ENCODE results near the gene LIN28B. TPM values are rescaled to one million over a fixed set of nuclear protein-coding genes. Genes with fewer than 3 reads are reported as not detected.
"Not testable (repeated sequence)": the region's sequence is repeated elsewhere in the genome, so short reads cannot be mapped to it uniquely, and the experiment has no call there.

The LIN28B gene
- total and polyA plus RNA-seq, 2 of the 4 experiments (the other 2 are of a cell fraction) = not detected

- Histone ChIP-seq H2BK20ac (ENCODE audit: low read depth, low read length) (no peak overlapping the region), H3K4me1 (ENCODE audit: control insufficient read depth, insufficient read depth, low read length) (no peaks in the 10 kb centered on the region), H4K8ac (ENCODE audit: low read depth in 2 of 2, low read length in 2 of 2) (no peak overlapping the region), H3K27ac (ENCODE audit: insufficient read depth, low read length) (no peak overlapping the region), H2BK5ac (ENCODE audit: low read depth, low read length, poor library complexity, severe bottlenecking) (no peak overlapping the region), H3K4me2 (ENCODE audit: low read depth, low read length) (no peak overlapping the region), H3K4ac (ENCODE audit: low read depth, low read length) (no peak overlapping the region), H3K14ac (replicated peaks; ENCODE audit: low read depth, low read length) (no peak overlapping the region), H2BK120ac (ENCODE audit: low read depth, low read length) (no peak overlapping the region), H2AFZ (replicated peaks; ENCODE audit: low read length, poor library complexity) (no peak overlapping the region), H3K4me3 (ENCODE audit: insufficient read depth, low read depth, low read length) (no peak overlapping the region), H4K91ac (ENCODE audit: insufficient read depth, low read depth, low read length) (no peak overlapping the region), H3K23ac (ENCODE audit: low read depth, low read length) (no peak overlapping the region), H3K27me3 (ENCODE audit: control insufficient read depth, insufficient read depth, low read length) (peaks cover 46% of the 10 kb centered on the region), H3K18ac (ENCODE audit: low read depth, low read length) (no peak overlapping the region), H3K79me1 (ENCODE audit: low read depth in 1 of 2, low read length in 2 of 2) (no peaks in the 10 kb centered on the region), H2AK5ac (ENCODE audit: low read depth, low read length) (no peak overlapping the region), H2BK15ac (ENCODE audit: low read depth, low read length) (no peak overlapping the region), H4K20me1 (ENCODE audit: insufficient read depth, low read length) (no peaks in the 10 kb centered on the region), H3K9ac (ENCODE audit: low read depth, low read length) (no peak overlapping the region), H4K5ac (ENCODE audit: low read depth, low read length) (no peak overlapping the region), H3K9me3 (ENCODE audit: control insufficient read depth, insufficient read depth, low read length) (peaks cover 6% of the 10 kb centered on the region; the same call in 1 of the 2 replicates), H3K9me1 (ENCODE audit: insufficient read depth, low read length) (no peaks in the 10 kb centered on the region), H3K36me3 (ENCODE audit: control insufficient read depth, insufficient read depth, low read length) (no peaks in the 10 kb centered on the region), H2AK9ac (replicated peaks; ENCODE audit: low read depth, low read length, poor library complexity) (no peak overlapping the region), H3K56ac (ENCODE audit: extremely low read depth, insufficient read depth, low read length) (no peak overlapping the region)
- 5% methylated on average over 12 of the region's 33 CpGs; no CpG with 5 or more reads in 1 of the 2 experiments for WGBS, 2 experiments (ENCODE audit: extremely low coverage in 2 of 2, insufficient read length in 1 of 2)
- intact Hi-C loops (cut with micrococcal nuclease) = no loop called here
- CTCF ChIA-PET = no interaction called here
- DNase-seq (no peak), ATAC-seq (ENCODE audit: low read depth) (no peak)
- in situ Hi-C loops (cut with MboI; ENCODE audit: low sequenced_read_pairs) = no loop called here
- TF ChIP-seq SMC3 (IDR thresholded peaks at IDR 0.05; ENCODE audit: low read depth, low read length) (no peak), FOS (IDR thresholded peaks at IDR 0.05; ENCODE audit: low read depth, low read length) (no peak), POLR2A (IDR thresholded peaks at IDR 0.05; ENCODE audit: low read depth, low read length) (no peak), MXI1 (IDR thresholded peaks at IDR 0.05; ENCODE audit: borderline replicate concordance, low read depth, low read length) (no peak), CEBPB (IDR thresholded peaks at IDR 0.05; ENCODE audit: low read depth, low read length) (no peak)
- dilution Hi-C loops (cut with HindIII; ENCODE audit: low sequenced_read_pairs, unreplicated experiment) = no loop called here
- POLR2A ChIA-PET (ENCODE audit: unreplicated experiment) = no interaction called here
- no TSS peak for BruUV-seq (replicated peaks)
Observed at GRCh38 chr6:104952911-104953399, 4.0 kb upstream of the LIN28B start.

GRCh38 chr6:104953400-104954189 lies 3.3 kb upstream of the LIN28B start:
- H3K9me3 ChIP-seq (ENCODE audit: control insufficient read depth, insufficient read depth, low read length); ATAC-seq (ENCODE audit: low read depth); CTCF ChIA-PET; H3K9ac ChIP-seq (ENCODE audit: low read depth, low read length); H3K4me2 ChIP-seq (ENCODE audit: low read depth, low read length); H3K79me1 ChIP-seq (ENCODE audit: low read depth in 1 of 2, low read length in 2 of 2); H2AK9ac ChIP-seq (replicated peaks; ENCODE audit: low read depth, low read length, poor library complexity); H2BK15ac ChIP-seq (ENCODE audit: low read depth, low read length); dilution Hi-C loops (cut with HindIII; ENCODE audit: low sequenced_read_pairs, unreplicated experiment); H2AK5ac ChIP-seq (ENCODE audit: low read depth, low read length); H3K14ac ChIP-seq (replicated peaks; ENCODE audit: low read depth, low read length); POLR2A ChIA-PET (ENCODE audit: unreplicated experiment); DNase-seq; H2BK5ac ChIP-seq (ENCODE audit: low read depth, low read length, poor library complexity, severe bottlenecking); H3K27ac ChIP-seq (ENCODE audit: insufficient read depth, low read length); intact Hi-C loops (cut with micrococcal nuclease); H4K5ac ChIP-seq (ENCODE audit: low read depth, low read length); BruUV-seq (replicated peaks); H3K23ac ChIP-seq (ENCODE audit: low read depth, low read length); H2BK20ac ChIP-seq (ENCODE audit: low read depth, low read length); H4K20me1 ChIP-seq (ENCODE audit: insufficient read depth, low read length); H3K36me3 ChIP-seq (ENCODE audit: control insufficient read depth, insufficient read depth, low read length); H3K4me1 ChIP-seq (ENCODE audit: control insufficient read depth, insufficient read depth, low read length); H2AFZ ChIP-seq (replicated peaks; ENCODE audit: low read length, poor library complexity); H3K56ac ChIP-seq (ENCODE audit: extremely low read depth, insufficient read depth, low read length); H3K18ac ChIP-seq (ENCODE audit: low read depth, low read length); H4K91ac ChIP-seq (ENCODE audit: insufficient read depth, low read depth, low read length); in situ Hi-C loops (cut with MboI; ENCODE audit: low sequenced_read_pairs); H3K9me1 ChIP-seq (ENCODE audit: insufficient read depth, low read length); H3K4me3 ChIP-seq (ENCODE audit: insufficient read depth, low read depth, low read length); H2BK120ac ChIP-seq (ENCODE audit: low read depth, low read length); H4K8ac ChIP-seq (ENCODE audit: low read depth in 2 of 2, low read length in 2 of 2); H3K4ac ChIP-seq (ENCODE audit: low read depth, low read length): not testable (repeated sequence)
- no CpG with 5 or more reads among the region's 22 CpGs for WGBS, 2 experiments (ENCODE audit: extremely low coverage in 2 of 2, insufficient read length in 1 of 2)
- peaks cover 52% of the 10 kb centered on the region for H3K27me3 ChIP-seq (ENCODE audit: control insufficient read depth, insufficient read depth, low read length)
